Measurements from ENCODE around the gene THOC2.
"Not testable (repeated sequence)": the region's sequence is repeated elsewhere in the genome, so short reads cannot be mapped to it uniquely, and the experiment has no call there.

Gene THOC2

DNA sequence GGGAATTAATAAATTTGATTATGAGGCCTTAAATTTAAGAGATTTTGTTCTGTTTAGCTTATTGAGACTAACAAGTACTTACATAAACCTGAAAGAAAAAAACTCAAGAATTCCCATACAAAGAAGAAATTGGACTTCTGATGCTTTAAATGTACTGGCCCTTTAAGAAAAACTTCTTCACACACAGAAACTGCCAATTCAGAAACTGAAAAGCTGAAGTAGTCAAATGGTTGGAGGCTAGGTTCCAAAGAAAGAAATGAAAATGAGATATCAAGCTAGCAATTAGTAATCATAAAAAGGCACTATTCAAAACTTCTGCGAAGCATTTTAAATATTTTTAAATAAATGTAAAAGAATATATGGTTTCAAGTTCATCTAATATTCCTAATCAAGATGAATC, 151.3 kb downstream of the THOC2 start:
- Histone ChIP-seq H3K27me3 (ENCODE audit: insufficient read depth, low read length, poor library complexity) (no peaks in the 10 kb centered on the region), H3K4me2 (ENCODE audit: low read length) (no peak overlapping the region), H2BK5ac (ENCODE audit: low read length) (no peak overlapping the region), H3K9ac (ENCODE audit: low read length) (no peak overlapping the region), H3K18ac (ENCODE audit: low read length) (no peak overlapping the region), H2AK5ac (ENCODE audit: low read length) (no peak overlapping the region), H3K4me3 (ENCODE audit: low read length) (no peak overlapping the region), H3K4me1 (ENCODE audit: control insufficient read depth, low read depth, low read length) (no peaks in the 10 kb centered on the region), H4K5ac (ENCODE audit: low read length) (no peak overlapping the region), H2BK15ac (replicated peaks; ENCODE audit: low read depth) (no peak overlapping the region), H3K27ac (ENCODE audit: low read depth, low read length) (no peak overlapping the region), H3K23ac (ENCODE audit: low read length) (no peak overlapping the region), H2BK120ac (ENCODE audit: low read depth, low read length) (no peak overlapping the region), H3K79me2 (ENCODE audit: control insufficient read depth, insufficient read depth, low read length) (no peaks in the 10 kb centered on the region), H4K8ac (ENCODE audit: low read depth, low read length) (no peak overlapping the region), H3K79me1 (ENCODE audit: low read length) (no peaks in the 10 kb centered on the region), H3K36me3 (ENCODE audit: control insufficient read depth, insufficient read depth, low read length) (no peaks in the 10 kb centered on the region), H3K56ac (ENCODE audit: low read length) (no peak overlapping the region), H3K4ac (ENCODE audit: low read depth, low read length) (no peak overlapping the region)
- no peak for DNase-seq
- WGBS (ENCODE audit: extremely low coverage, insufficient coverage, low lambda C conversion rate): no CpG with 5 or more reads among the region's 1 CpG

DNA sequence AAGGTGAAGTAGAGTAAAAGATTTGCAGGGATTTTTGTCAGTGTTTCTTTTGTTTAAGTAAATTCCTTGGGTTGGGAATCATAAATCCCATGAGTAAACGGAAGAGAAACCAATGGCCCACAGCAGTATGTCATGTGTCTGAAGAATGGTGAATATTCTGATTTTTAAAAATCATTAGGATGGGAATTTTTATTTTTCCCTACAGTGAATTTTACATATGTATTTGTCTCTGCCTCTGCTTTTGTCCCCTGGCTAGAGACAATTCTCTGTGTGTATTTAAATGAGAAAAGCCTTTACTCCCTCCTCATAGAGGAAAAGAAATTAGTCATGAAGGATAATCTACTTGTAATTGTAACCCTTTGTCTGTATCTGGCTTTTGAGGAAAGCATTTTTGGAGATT, 152.1 kb downstream of the THOC2 start:
- Histone ChIP-seq H3K4me2 (ENCODE audit: low read length) (no peak overlapping the region), H2AK5ac (ENCODE audit: low read length) (no peak overlapping the region), H3K18ac (ENCODE audit: low read length) (no peak overlapping the region), H3K23ac (ENCODE audit: low read length) (no peak overlapping the region), H2BK15ac (replicated peaks; ENCODE audit: low read depth) (no peak overlapping the region), H3K27ac (ENCODE audit: low read depth, low read length) (no peak overlapping the region), H2BK5ac (ENCODE audit: low read length) (no peak overlapping the region), H3K9ac (ENCODE audit: low read length) (no peak overlapping the region), H3K56ac (ENCODE audit: low read length) (no peak overlapping the region), H3K4me1 (ENCODE audit: control insufficient read depth, low read depth, low read length) (no peaks in the 10 kb centered on the region), H4K8ac (ENCODE audit: low read depth, low read length) (no peak overlapping the region), H3K79me2 (ENCODE audit: control insufficient read depth, insufficient read depth, low read length) (no peaks in the 10 kb centered on the region), H3K36me3 (ENCODE audit: control insufficient read depth, insufficient read depth, low read length) (no peaks in the 10 kb centered on the region), H4K5ac (ENCODE audit: low read length) (no peak overlapping the region), H3K79me1 (ENCODE audit: low read length) (no peaks in the 10 kb centered on the region), H2BK120ac (ENCODE audit: low read depth, low read length) (no peak overlapping the region), H3K4ac (ENCODE audit: low read depth, low read length) (no peak overlapping the region), H3K27me3 (ENCODE audit: insufficient read depth, low read length, poor library complexity) (no peaks in the 10 kb centered on the region), H3K4me3 (ENCODE audit: low read length) (no peak overlapping the region)
- DNase-seq: no peak
- WGBS (ENCODE audit: extremely low coverage, insufficient coverage, low lambda C conversion rate): no CpG with 5 or more reads among the region's 1 CpG

GRCh38 chrX:123574027-123574426, 158.8 kb downstream of the THOC2 start:
- H2BK120ac ChIP-seq (ENCODE audit: low read depth, low read length); DNase-seq; H2BK15ac ChIP-seq (replicated peaks; ENCODE audit: low read depth); H4K5ac ChIP-seq (ENCODE audit: low read length); H3K23ac ChIP-seq (ENCODE audit: low read length); H3K4me2 ChIP-seq (ENCODE audit: low read length); H3K9ac ChIP-seq (ENCODE audit: low read length); H3K27ac ChIP-seq (ENCODE audit: low read depth, low read length); H3K36me3 ChIP-seq (ENCODE audit: control insufficient read depth, insufficient read depth, low read length); H3K27me3 ChIP-seq (ENCODE audit: insufficient read depth, low read length, poor library complexity); H3K4me1 ChIP-seq (ENCODE audit: control insufficient read depth, low read depth, low read length); H3K18ac ChIP-seq (ENCODE audit: low read length); H2AK5ac ChIP-seq (ENCODE audit: low read length); H2BK5ac ChIP-seq (ENCODE audit: low read length); H3K79me1 ChIP-seq (ENCODE audit: low read length); H3K79me2 ChIP-seq (ENCODE audit: control insufficient read depth, insufficient read depth, low read length); H3K4ac ChIP-seq (ENCODE audit: low read depth, low read length); H3K56ac ChIP-seq (ENCODE audit: low read length); H4K8ac ChIP-seq (ENCODE audit: low read depth, low read length); H3K4me3 ChIP-seq (ENCODE audit: low read length): not testable (repeated sequence)
- no CpG with 5 or more reads among the region's 5 CpGs for WGBS (ENCODE audit: extremely low coverage, insufficient coverage, low lambda C conversion rate)

- Histone ChIP-seq H3K23ac (ENCODE audit: low read length) (no peak overlapping the region), H3K4ac (ENCODE audit: low read depth, low read length) (no peak overlapping the region), H2BK120ac (ENCODE audit: low read depth, low read length) (no peak overlapping the region), H3K4me2 (ENCODE audit: low read length) (no peak overlapping the region), H2AK5ac (ENCODE audit: low read length) (no peak overlapping the region), H4K5ac (ENCODE audit: low read length) (no peak overlapping the region), H3K27ac (ENCODE audit: low read depth, low read length) (no peak overlapping the region), H2BK15ac (replicated peaks; ENCODE audit: low read depth) (no peak overlapping the region), H3K79me1 (ENCODE audit: low read length) (no peaks in the 10 kb centered on the region), H3K4me1 (ENCODE audit: control insufficient read depth, low read depth, low read length) (no peaks in the 10 kb centered on the region), H3K9ac (ENCODE audit: low read length) (no peak overlapping the region), H3K27me3 (ENCODE audit: insufficient read depth, low read length, poor library complexity) (no peaks in the 10 kb centered on the region), H3K4me3 (ENCODE audit: low read length) (no peak overlapping the region), H3K56ac (ENCODE audit: low read length) (no peak overlapping the region), H2BK5ac (ENCODE audit: low read length) (no peak overlapping the region), H3K18ac (ENCODE audit: low read length) (no peak overlapping the region), H4K8ac (ENCODE audit: low read depth, low read length) (no peak overlapping the region), H3K36me3 (ENCODE audit: control insufficient read depth, insufficient read depth, low read length) (no peaks in the 10 kb centered on the region), H3K79me2 (ENCODE audit: control insufficient read depth, insufficient read depth, low read length) (no peaks in the 10 kb centered on the region)
- no peak for DNase-seq
- no CpG with 5 or more reads among the region's 3 CpGs for WGBS (ENCODE audit: extremely low coverage, insufficient coverage, low lambda C conversion rate)
These were observed 162.8 kb downstream of the THOC2 start for GRCh38 chrX:123570011-123570590.

- no peak overlapping the region for H2BK5ac ChIP-seq (ENCODE audit: low read length)
- H2BK15ac ChIP-seq (replicated peaks; ENCODE audit: low read depth): no peak overlapping the region
- H3K4me3 ChIP-seq (ENCODE audit: low read length): no peak overlapping the region
- no peak for DNase-seq
- no peaks in the 10 kb centered on the region for H3K79me1 ChIP-seq (ENCODE audit: low read length)
- H3K79me2 ChIP-seq (ENCODE audit: control insufficient read depth, insufficient read depth, low read length): no peaks in the 10 kb centered on the region
- no peaks in the 10 kb centered on the region for H3K4me1 ChIP-seq (ENCODE audit: control insufficient read depth, low read depth, low read length)
- H3K23ac ChIP-seq (ENCODE audit: low read length): no peak overlapping the region
- H3K27ac ChIP-seq (ENCODE audit: low read depth, low read length): no peak overlapping the region
- no peak overlapping the region for H3K4ac ChIP-seq (ENCODE audit: low read depth, low read length)
- H3K9ac ChIP-seq (ENCODE audit: low read length): no peak overlapping the region
- no peak overlapping the region for H3K18ac ChIP-seq (ENCODE audit: low read length)
- H3K36me3 ChIP-seq (ENCODE audit: control insufficient read depth, insufficient read depth, low read length): no peaks in the 10 kb centered on the region
- H2AK5ac ChIP-seq (ENCODE audit: low read length): no peak overlapping the region
- no CpG with 5 or more reads among the region's 4 CpGs for WGBS (ENCODE audit: extremely low coverage, insufficient coverage, low lambda C conversion rate)
- H2BK120ac ChIP-seq (ENCODE audit: low read depth, low read length): no peak overlapping the region
- no peak overlapping the region for H4K8ac ChIP-seq (ENCODE audit: low read depth, low read length)
- no peak overlapping the region for H3K56ac ChIP-seq (ENCODE audit: low read length)
- no peak overlapping the region for H3K4me2 ChIP-seq (ENCODE audit: low read length)
- no peaks in the 10 kb centered on the region for H3K27me3 ChIP-seq (ENCODE audit: insufficient read depth, low read length, poor library complexity)
- no peak overlapping the region for H4K5ac ChIP-seq (ENCODE audit: low read length)
These were observed 169.7 kb downstream of the THOC2 start for GRCh38 chrX:123563167-123563566.
